ENCODE data around the gene TULP4. TPM values are rescaled to one million over a fixed set of nuclear protein-coding genes. Genes with fewer than 3 reads are reported as not detected.

The TULP4 gene
- total and polyA plus RNA-seq, 2 of the 8 experiments (the other 6 are each of a cell fraction or from before 2014, with no cell fraction given): 7.7 to 51.6 TPM

- ChIA-PET POLR2A (ENCODE audit: partially characterized antibody) (interaction anchor here (0.5 kb wide), 1 partner anchor 82 kb away, joined by 3 read pairs; no protein-coding TSS in a partner anchor), CTCF (ENCODE audit: partially characterized antibody) (interaction anchor here (0.9 kb wide), 1 partner anchor 441 kb away, joined by 3 read pairs; no protein-coding TSS in a partner anchor)
- no peak overlapping the region for H3K4me2 ChIP-seq (ENCODE audit: insufficient read depth in 1 of 2, low read depth in 2 of 2, low read length in 2 of 2)
- 84% methylated on average over 4 of the region's 4 CpGs; no CpG with 5 or more reads in 1 of the 2 experiments for WGBS, 2 experiments (ENCODE audit: extremely low coverage in 1 of 2, insufficient coverage in 1 of 2, insufficient read length in 1 of 2, insufficient replicate concordance in 2 of 2, low coverage in 1 of 2, low lambda C conversion rate in 2 of 2, missing lambda C conversion rate in 1 of 2)
- no peak overlapping the region for H3K23ac ChIP-seq (ENCODE audit: insufficient read length)
- H3K14ac ChIP-seq (ENCODE audit: insufficient read length): no peak overlapping the region
- peaks cover 4% of the 10 kb centered on the region; the same call in 1 of the 2 replicates for H3K79me1 ChIP-seq (ENCODE audit: low read depth, low read length)
- H3K79me2 ChIP-seq (ENCODE audit: control insufficient read depth in 1 of 2, insufficient read depth in 2 of 2, low read length in 2 of 2): peaks cover 3 to 41% of the 10 kb centered on the region in 2 experiments; a peak in 3 of 4 replicates
- H2BK20ac ChIP-seq (ENCODE audit: low read length): peak overlapping the region; percentile 62; the same call in 1 of the 2 replicates
- H2AK5ac ChIP-seq (ENCODE audit: low read depth, low read length): peak overlapping the region; percentile 97
- H4K91ac ChIP-seq (replicated peaks; ENCODE audit: insufficient read length, low read length): peak overlapping the region; percentile 29
- peaks cover 0 to 2% of the 10 kb centered on the region in 2 experiments for H4K20me1 ChIP-seq (replicated peaks in 1 of 2; ENCODE audit: control insufficient read depth in 1 of 2, insufficient read depth in 2 of 2, low read length in 2 of 2)
- H3K56ac ChIP-seq (replicated peaks; ENCODE audit: insufficient read length, low read depth, low read length): no peak overlapping the region
- no peak overlapping the region; a peak in 1 of 8 replicates for H3K4me3 ChIP-seq (ENCODE audit: extremely low read depth in 1 of 4, insufficient read depth in 2 of 4, low read depth in 3 of 4, low read length in 4 of 4)
- no peak overlapping the region for H3K27ac ChIP-seq (ENCODE audit: low read depth, low read length)
- peak overlapping the region; percentile 67; the same call in 1 of the 2 replicates for H3K18ac ChIP-seq (ENCODE audit: extremely low read depth, low read length)
- no peaks in the 10 kb centered on the region for H3K9me3 ChIP-seq (ENCODE audit: insufficient read depth in 2 of 2, low read depth in 1 of 2, low read length in 1 of 2)
- H2BK12ac ChIP-seq (ENCODE audit: low read depth, low read length): peak overlapping the region; percentile 97
- H4K5ac ChIP-seq (ENCODE audit: insufficient read length, low read depth, low read length): no peak overlapping the region
- H4K8ac ChIP-seq (ENCODE audit: extremely low read depth, insufficient read depth, low read length): peak overlapping the region; percentile 69; the same call in 1 of the 2 replicates
- no peak overlapping the region for H2AFZ ChIP-seq (ENCODE audit: low read length)
- H3K36me3 ChIP-seq (ENCODE audit: control insufficient read depth in 2 of 4, insufficient read depth in 4 of 4, low read length in 3 of 4): no peaks in the 10 kb centered on the region
- H3K9ac ChIP-seq (replicated peaks in 1 of 4; ENCODE audit: extremely low read depth in 1 of 4, low read depth in 3 of 4, low read length in 3 of 4): no peak overlapping the region
- H3K23me2 ChIP-seq (ENCODE audit: low read depth, low read length): no peaks in the 10 kb centered on the region
- no peak overlapping the region; the same call in 1 of the 2 replicates for H2BK15ac ChIP-seq (ENCODE audit: low read length)
- H2BK5ac ChIP-seq (ENCODE audit: low read depth, low read length): peak overlapping the region; percentile 61; the same call in 1 of the 2 replicates
- peak overlapping the region; percentile 81 for H3K4ac ChIP-seq (replicated peaks; ENCODE audit: insufficient read length, low read depth, low read length)
- FAIRE-seq (no peak), DNase-seq (ENCODE audit: low read depth in 1 of 2, low spot score in 2 of 2) (no peak)
- no peaks in the 10 kb centered on the region for H3K27me3 ChIP-seq (replicated peaks in 1 of 4; ENCODE audit: control insufficient read depth in 3 of 4, extremely low read depth in 1 of 4, insufficient read depth in 3 of 4, low read length in 3 of 4)
- H2BK120ac ChIP-seq (replicated peaks; ENCODE audit: low read depth, low read length): no peak overlapping the region
- H3K4me1 ChIP-seq (replicated peaks in 1 of 4; ENCODE audit: control insufficient read depth in 3 of 4, insufficient read depth in 4 of 4, low read length in 3 of 4): peaks cover 8 to 22% (median 22%) of the 10 kb centered on the region in 4 experiments; a peak in 6 of 7 replicates
- TF ChIP-seq CHD2 (IDR thresholded peaks at IDR 0.05; ENCODE audit: low read length): no peak
- TF ChIP-seq CTCF (IDR thresholded peaks at IDR 0.05; ENCODE audit: control extremely low read depth in 1 of 3, insufficient read depth in 1 of 3, low read depth in 1 of 3, low read length in 3 of 3): no peak
- no peak for TF ChIP-seq SIRT6 (IDR thresholded peaks at IDR 0.05; ENCODE audit: low read length)
- no peak for TF ChIP-seq E2F6 (IDR thresholded peaks at IDR 0.05)
- TF ChIP-seq RAD21 (IDR thresholded peaks at IDR 0.05 in 1 of 2, conservative IDR thresholded peaks at IDR 0.05 in 1 of 2; ENCODE audit: low read depth in 2 of 2, low read length in 2 of 2): no peak
- TF ChIP-seq PHF8 (conservative IDR thresholded peaks at IDR 0.05; ENCODE audit: low read depth, low read length): no peak
- TF ChIP-seq CBX5 (IDR thresholded peaks at IDR 0.05; ENCODE audit: low read depth, low read length): no peak
- no peak for TF ChIP-seq CHD1 (IDR thresholded peaks at IDR 0.05; ENCODE audit: low read depth, low read length)
- no peak for TF ChIP-seq EGR1 (IDR thresholded peaks at IDR 0.05; ENCODE audit: borderline replicate concordance, low read depth, low read length)
- no peak for TF ChIP-seq JUN (IDR thresholded peaks at IDR 0.05; ENCODE audit: low read depth, low read length)
Measured at GRCh38 chr6:158340252-158340651, 28.0 kb downstream of the TULP4 start.
